HTR-8/SVneo (cell line): ENCODE data around the gene CCNK.

Experiments used
- DNase-seq: peaks from one replicate; pipeline ENCODE4 v3.0.0; 2011; ENCODE audit warnings: low spot score, mixed read lengths; ENCODE audit not compliant: insufficient read length
- FAIRE-seq: peaks from 2 replicates; lab custom pipeline; 2011; peaks lifted over from hg19 to GRCh38; lab: Jason Lieb, UNC

Gene CCNK

DNA sequence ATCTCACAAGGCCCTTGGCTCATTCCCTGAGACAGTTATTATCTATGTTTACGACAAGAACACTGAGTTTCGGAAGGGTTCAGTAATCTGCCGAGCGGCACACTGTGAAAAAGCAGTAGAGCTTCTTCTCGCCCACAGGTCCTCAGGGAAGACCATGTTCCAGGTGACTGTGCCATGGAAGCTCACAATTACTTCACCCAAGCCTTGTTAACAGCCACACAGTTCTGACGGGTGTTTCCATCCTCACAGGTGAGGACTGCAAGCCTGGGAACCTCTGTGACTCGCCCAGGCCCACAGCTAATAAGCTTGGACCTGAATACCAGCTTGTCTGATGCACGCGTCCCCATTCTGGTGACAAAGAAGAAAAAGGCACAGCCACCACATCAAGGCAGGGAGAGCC is 15.9 kb upstream of the CCNK start:
- FAIRE-seq (no peak), DNase-seq (no peak)

DNA sequence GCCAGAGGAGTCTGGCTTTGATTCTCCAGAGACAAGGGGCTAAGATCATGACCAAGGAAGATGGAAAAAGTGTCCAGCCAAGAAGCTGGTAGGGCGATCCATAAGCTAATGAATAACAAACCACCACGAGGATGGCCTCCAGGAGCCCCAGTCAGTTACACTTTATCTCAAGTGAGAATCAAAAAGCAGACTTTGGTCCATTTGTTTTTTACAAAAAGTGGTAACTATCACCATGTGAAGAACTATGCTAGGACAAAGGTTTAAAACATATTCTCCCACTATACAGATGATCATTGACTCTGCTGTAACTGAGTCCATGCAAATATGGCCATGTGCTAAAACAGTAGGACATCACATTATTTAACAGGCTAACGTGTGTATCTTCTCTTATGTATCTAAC is 14.5 kb upstream of the CCNK start:
- DNase-seq (no peak), FAIRE-seq (no peak)

DNA sequence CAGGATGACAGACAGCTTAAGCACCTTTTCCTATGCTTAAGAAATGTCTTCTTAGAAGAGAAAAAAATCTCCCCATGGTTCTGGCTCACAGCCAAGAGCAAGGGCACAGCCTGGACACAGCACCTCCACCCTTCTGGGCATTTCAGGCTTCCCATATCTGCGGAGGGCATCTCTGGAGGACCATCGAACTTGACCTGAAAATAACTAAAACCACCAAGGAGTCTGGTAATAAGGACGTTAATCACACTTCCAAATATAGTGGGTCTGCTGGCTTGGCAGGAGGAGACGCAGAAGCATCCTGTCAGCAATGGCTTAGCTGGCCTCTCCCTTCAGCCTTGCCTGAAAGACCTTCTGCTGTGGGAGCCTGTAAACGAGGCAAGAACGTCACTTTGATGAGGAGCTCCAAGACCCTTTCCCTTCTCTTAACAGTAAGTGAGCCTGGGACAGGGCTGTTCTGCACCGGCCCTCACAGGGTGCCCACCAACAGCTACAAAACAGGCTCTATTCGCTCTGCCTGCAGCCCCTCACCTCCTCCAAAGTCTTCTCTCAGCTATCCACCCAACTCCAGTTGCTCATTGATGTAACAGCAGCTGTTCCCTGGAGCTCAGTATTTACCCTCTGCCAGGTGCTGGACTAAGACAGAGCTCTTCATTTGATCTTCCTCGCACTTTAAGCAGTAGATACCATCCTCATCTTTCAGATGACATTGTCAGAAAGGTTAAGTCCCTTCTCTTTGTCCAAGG is 13.7 kb upstream of the CCNK start:
- no peak for DNase-seq
- FAIRE-seq: no peak

DNA sequence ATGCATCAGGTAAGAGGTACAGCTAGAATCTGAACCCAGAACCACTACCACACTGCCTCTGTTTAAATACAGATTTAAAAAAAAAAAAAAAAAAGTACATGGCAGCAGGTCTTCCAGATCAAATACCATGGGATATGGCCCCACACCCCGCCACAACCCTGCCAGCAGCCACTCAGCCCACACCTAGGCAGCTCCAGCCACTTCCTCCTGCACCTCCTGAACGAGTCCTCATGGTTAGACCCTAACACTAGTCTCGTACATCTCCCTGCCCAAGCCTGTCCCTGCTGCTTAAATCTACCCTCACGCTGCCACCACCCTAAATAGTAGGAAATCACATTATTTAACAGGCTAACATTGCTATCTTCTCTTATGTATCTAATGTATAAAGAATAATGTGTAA is 13.1 kb upstream of the CCNK start:
- FAIRE-seq: no peak
- DNase-seq: no peak

DNA sequence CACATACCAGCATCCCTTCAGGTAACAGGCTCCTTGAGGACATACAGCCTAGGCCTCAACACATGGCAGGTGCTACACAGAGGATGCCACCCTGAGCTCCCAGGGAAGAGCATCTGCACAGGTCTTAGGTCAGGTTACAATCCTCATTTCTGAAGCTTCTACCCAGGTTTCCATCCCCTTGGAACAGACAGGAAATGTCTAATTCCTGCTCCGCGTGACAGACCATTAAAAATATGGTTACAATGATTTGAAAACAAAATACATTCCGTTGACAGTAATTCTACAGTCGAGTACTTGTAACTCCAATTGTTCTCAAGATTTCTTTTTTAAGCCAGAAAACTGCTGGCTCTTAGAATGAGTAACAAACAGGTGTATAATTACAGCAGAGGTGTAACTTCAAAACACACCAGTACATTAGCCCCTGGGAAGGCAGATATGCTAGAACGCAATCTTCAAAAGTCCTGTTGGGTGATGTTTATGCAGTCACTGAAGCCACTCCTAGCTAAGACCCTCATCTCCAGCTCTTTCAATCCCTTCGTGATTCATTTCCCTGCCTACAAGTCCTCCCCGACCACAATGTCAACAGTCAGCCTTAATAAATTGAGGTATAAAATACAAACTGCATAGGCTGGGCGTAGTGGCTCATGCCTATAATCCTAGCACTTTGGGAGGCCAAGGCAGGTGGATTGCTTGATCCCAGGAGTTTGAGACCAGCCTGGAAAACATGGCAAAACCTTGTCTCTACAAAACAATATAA is 12.2 kb upstream of the CCNK start:
- DNase-seq (no peak), FAIRE-seq (no peak)

DNA sequence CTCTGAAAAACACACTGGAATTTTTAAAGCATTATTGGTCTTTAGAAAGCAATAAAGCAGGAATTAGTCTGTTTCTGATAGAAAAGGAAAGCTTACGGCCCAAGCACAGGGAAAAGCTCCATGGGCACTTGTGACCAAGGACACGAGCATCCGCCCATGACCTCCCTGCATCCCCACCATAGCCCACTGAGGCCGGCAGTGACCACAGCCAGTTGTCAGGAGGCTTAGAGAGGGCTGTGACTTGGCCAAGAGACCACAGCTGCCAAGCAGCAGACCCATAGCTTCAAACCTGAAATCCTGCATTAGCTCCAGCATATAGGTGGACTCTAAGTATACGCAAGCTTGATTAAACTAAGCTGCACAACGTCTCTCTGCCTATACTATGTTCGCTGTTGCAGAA is 9.5 kb upstream of the CCNK start:
- FAIRE-seq (no peak), DNase-seq (no peak)

DNA sequence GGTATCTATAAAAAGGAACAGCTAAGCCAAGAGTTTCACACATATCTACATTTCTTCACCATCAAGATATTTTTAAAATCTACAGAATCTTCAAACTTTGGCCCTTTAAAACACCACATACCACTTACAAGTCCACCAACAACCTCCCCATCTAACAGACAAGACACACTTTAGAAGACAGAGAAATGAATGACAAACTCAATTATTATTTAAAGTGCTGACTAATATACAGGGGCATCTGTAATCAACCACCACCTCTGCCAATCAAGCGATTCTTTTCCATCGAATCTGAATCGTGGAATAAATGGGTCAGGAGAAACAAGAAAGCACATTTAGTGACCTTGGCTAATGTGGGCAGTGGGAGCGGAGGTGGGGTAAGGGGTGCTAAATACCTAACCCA is 8.3 kb upstream of the CCNK start:
- DNase-seq (no peak), FAIRE-seq (no peak)

DNA sequence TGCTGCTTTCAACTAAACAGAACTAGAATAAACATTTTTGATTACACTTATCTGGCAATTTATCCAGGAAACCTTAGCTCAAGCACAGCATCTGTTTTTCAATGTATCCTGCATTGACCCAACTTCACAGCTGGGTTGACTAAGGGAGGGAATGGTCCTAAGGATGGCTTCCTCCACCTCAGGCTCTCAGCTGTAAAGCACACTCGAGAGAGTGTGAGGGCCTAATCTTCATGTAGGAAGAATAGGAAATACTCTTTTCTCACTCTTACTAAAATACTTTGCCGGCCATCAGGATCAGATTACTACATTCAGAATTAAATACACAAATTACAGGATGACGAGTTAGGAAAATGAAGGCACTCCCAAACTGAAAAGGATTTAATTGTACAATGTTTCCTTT is 7.8 kb upstream of the CCNK start:
- DNase-seq: no peak
- no peak for FAIRE-seq

DNA sequence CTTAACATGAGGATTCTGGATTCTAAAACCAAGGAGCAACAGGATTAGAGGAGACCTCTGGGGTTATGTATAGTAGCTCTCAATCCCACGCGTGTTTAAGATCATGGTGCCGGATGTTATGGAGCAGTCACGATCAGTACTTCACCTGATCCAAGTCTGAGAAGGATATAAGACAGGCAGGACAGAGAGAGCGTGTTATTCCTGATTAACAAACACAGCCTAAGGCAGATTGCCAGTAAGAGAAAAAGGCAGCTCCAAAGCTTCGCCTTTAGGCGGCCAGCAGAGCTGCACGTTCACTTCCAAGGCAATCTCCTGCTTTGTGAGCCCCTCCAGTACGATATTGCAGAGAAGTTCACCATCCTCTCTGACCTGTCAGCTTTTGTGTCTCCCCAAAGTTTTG is 6.0 kb upstream of the CCNK start:
- DNase-seq (no peak), FAIRE-seq (no peak)

DNA sequence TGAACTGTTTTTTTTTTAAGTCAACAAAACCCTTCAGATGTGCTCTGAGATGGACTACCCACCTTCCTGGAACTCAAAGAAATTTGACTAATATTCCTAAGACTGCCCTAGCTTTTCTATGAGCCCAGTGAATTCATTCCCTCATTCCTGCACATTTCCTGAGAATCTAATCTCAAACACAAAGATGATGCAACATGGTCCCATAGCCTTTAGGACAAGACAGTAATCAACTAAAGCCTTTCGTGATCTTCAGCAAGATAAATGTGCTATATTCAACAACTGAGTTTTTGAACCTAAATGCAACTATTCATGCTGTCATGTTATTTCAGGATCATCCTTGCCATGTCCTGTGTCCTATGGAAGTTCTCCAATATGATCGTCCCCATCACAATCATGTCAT is 5.5 kb upstream of the CCNK start:
- FAIRE-seq (no peak), DNase-seq (no peak)

DNA sequence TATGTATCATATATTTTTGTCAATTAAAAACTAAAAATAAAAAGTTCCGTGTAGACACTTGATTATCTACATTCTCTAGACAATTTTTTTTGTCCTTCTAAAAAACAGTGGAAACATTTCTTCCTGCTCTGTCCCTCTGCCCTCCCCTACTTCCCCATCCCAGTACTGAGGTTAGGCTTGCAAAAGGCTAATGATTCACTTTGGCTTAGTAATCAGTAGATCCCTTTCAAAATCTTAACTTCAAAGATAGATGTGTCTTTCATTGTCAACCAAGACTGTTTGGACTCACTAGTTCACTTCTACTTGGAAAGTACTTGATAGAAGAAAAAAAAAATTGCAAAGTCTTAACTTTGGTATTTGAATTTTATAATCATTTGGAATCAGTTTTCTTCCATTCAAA is 4.3 kb upstream of the CCNK start:
- FAIRE-seq: no peak

DNA sequence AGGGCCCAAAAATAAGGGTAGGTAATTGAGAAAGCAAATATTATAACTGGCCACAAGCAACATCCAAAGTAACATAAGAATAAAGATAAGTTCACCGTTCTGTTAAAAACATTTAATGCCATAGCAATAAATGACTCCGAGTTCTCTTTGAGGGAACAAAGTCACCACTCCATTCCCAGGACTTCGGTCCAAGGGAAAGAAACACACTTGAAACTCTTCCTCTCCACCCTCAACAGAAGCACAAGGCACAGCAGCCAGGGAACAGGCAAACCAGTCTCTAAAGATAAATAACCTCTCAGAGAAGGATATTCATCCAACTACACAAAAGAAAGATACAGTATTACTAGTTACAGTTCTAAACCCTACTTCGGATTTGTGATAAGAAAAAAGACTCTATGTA is 3.1 kb upstream of the CCNK start:
- DNase-seq (no peak), FAIRE-seq (no peak)

More for the DNA sequence above, 4.3 kb upstream of the CCNK start:
- no peak for DNase-seq

DNA sequence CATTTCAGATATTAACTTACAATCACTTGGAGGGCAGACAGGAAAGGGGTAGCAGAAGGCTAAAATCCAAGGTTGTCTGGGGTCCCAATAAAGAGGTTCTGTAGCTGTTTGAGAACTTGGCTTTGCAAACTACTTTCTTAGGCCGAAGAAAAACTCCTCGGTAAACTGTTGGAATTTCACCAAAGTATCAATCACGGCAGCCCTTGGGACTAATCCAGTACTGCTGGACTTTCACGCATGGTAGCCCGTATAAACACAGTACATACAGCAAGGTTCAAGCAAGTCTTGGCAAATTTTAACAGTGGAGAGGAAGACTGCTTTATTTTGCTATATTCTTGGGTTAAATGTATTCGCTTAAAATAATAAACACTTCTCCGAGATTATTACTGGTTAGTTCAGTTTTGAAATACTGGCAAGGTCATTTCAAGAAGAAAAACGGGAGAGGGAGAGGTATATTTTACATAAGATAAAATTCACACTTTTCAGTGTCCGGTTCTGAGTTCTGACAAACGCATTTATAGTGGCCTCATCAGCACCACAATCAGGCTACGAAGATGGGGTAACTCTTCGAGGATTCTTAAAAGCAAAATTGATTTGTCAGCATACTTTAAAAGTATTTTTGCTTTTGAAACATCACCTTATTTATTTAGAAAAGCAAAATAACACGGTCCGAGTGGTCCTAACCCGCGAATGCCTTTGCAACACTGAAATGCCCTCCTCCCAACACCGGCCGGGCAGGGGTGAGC is 1.9 kb upstream of the CCNK start:
- DNase-seq (no peak), FAIRE-seq (no peak)

DNA sequence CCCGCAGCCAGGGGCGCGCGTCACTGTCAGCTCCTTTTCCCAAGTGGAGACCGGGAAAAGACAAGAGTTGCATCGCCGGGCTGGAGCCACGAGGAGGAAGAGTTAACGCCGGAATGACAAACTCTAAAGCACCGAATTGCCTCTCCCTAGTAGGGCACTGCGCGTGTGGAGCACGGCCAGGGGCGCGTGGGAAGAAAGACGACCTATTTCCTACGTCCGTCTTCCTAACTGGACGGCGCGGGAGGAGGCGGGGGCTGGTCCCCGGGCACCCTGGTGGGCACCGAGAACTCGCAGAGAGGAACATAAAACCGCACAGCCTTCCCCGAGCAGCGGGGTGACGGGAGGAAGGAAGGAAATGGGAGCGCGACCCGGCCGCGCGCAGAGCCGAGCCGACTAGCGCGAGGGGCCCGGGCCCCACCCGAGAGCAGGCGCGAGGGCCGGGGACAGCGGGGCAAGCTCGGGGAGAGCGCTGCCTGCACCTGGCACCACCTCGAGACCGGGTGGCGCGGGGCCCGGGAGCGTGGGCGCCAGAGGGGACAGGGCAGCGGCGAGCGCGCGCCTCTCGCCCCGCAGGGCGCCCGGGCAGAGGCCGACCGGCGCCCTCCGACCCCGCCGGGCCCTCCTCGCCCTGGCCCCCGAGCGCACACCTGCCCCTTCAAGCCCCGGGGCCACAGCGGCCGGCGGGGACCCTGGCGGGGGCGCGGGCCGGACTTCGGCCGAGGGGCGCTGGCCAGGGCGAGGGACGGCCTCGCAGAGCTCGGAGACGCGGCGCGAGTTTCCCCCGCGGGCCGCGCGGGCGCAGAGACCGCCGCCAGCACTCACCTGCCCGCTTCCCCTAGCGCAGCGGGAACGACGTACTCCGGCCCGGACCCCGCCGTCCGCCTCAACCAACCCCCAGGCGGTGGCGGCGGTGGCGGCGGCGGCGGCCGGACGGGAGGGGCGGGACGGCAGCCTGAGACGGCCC is 1.0 kb upstream of the CCNK start, which contains the start of gene SETD3:
TSS of gene SETD3 (minus strand) at position 954 of the 964 bp plus-strand sequence. CDS start 15,054 bp downstream, outside the sequence.
- DNase-seq (peak; percentile 37), FAIRE-seq (no peak)

DNA sequence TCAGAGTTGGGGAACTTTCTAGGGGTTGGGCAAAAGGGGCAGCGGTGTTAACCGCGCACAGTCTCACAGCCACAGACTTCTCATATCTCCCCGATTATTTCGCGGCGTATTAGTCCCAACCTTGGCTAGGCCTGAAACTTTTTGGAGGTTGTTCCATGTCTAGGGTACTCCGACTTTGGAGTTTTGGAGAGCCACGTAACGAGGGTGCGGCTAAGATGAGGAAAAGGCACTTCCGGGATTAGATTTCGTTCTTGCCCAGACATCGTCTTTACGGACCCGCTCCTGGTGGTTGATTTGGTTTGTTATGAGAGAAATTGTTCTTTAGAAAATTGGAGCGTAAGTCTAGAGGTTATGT is 513 bp downstream of the CCNK start:
- DNase-seq (no peak), FAIRE-seq (no peak)

DNA sequence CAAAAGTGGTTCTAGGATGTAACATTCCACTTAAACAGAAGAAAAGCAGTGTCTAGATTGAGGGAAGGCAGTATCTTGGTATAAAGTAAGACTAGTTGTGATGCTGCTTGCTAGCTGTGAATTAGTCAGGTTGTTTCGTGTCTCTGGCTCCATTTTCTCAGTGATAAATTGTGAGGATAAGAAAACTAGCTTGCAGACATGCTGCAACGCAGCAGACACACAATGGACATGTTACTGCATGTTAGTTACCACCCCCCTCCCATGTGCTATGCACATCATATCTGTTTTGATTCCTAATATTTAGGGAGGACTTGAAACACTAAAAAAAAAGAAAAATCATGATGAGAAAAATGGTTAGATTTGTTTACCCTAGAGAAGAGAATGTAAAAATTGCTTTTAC is 2.9 kb downstream of the CCNK start:
- no peak for FAIRE-seq

DNA sequence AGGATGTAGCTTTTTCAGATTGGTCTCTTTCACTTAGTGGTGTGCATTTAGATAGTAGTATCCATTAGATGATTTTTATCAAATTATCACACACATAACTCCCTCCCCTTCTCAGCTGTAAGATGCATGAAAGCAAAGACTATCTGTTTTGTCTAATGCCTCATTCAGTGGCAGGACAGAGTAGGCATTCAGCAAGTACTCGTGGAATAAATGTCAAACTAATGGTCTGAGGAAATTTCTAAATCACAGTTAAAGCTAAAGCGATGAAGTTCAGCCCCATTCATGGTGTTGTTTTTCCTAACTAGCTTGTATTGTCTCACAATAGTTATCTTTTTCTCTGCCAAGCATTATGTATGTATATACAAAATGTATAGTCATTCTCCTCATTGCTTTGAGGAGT is 16.1 kb downstream of the CCNK start:
- DNase-seq (no peak), FAIRE-seq (no peak)

More for the DNA sequence above, 2.9 kb downstream of the CCNK start:
- DNase-seq: no peak

DNA sequence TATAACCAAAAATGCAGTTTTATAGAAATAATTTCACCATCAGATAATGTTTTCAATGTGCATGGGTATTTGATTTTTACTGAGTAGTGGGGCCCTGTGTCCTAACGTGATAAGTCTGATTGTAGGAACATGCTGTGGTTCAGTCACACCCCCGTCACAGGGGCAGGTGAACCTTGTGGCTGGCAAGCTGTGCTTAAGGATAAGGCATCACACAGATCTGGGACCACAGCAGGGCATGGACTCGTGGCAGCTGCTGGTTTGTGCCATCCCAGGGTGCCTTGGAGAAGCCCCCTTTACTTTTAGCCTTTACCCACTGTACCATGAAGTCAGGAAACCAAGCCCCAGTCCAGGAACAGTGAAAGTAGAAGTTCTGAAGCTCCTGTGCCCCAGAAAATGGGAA is 16.7 kb downstream of the CCNK start:
- no peak for FAIRE-seq
- no peak for DNase-seq

DNA sequence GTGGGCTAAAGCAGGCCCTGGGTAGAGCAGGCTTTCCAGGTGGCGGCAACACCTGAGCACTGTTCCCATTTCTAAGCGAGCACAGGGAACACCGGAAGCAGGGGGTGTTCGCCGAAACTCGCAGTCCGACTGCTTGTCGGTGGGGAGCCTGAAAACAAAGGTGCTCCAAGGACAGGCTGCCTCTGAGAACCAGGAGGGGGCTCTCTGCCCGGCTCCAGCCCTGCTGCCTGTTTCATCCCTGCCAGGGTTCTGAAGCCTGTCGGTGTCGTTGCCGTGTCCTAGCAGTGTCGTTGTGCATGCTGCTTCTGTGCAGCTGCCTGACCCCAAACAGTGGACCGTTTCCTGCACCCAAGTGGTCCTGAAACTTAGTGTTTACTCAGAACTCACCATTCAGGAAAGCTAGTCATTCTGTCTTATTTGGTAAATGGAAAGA is 21.8 kb downstream of the CCNK start:
- DNase-seq: no peak
- no peak for FAIRE-seq

DNA sequence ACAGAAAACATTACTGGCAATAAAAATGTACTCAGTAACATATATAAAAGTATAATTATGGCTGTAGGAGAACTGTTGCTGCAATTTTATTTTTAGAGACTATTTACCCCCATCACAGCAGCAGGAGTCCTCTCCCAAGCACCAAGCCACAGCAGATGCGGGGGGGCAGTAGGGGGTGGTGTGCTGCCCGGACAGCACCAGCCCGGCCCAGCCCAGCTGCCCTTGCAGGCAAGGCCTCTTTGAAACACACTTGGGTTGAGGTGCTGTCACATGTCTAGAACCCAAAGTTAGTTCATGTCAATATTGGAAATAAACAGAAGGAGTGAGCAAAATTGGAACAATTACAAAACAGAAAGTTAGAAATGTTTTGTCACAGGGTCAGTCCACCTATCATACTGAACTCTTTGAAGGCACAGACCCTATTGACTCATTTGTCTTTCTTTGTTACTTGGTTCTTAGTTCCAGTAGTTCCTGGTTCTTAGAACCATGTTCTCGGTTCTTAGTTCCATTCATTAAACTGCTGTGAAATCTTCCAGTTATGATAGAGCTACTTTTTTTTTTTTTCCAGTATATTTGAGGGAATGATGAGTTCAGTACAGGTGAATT is 22.7 kb downstream of the CCNK start:
- no peak for DNase-seq
- FAIRE-seq: no peak
